Colonic mucosa (tissue), 4 donors: Measurements from ENCODE around the gene WDR20. TPM values are rescaled to one million over a fixed set of nuclear protein-coding genes. Genes with fewer than 3 reads are reported as not detected.

Experiments
- DNase-seq: peaks from one replicate; pipeline ENCODE4 v3.0.0-alpha.2; 2020
- H3K27ac ChIP-seq: fragments of 200-600 bp; one replicate; pipeline ENCODE4 v1.8.0; 2021
- H3K27me3 ChIP-seq: fragments of 200-600 bp; one replicate; pipeline ENCODE4 v1.8.0; 2021
- H3K36me3 ChIP-seq: fragments of 200-600 bp; one replicate; pipeline ENCODE4 v1.8.0; 2021
- H3K4me1 ChIP-seq: fragments of 200-600 bp; one replicate; pipeline ENCODE4 v1.8.0; 2021; ENCODE audit warnings: mild to moderate bottlenecking
- H3K4me3 ChIP-seq: fragments of 200-600 bp; one replicate; pipeline ENCODE4 v1.8.0; 2021
- H3K9ac ChIP-seq, 2 donors: one replicate each; pipeline ENCODE4 v1.7.0; 2013; ENCODE audit warnings: control low read depth in 2 of 2, low read depth in 2 of 2, low read length in 2 of 2
- H3K9me3 ChIP-seq: fragments of 200-600 bp; one replicate; pipeline ENCODE4 v1.8.0; 2021
- intact Hi-C: fragments of 100-400 bp; cut with DNase I; formaldehyde crosslinking; loops from one replicate; pipeline ENCODE4 v1.14.1; 2022
- total RNA-seq, 2 donors: library from RNA; stranded (reverse); fragmentation: NEBNext Ultra II Directional in 1 of 2; extraction: Animal tissue kit (Norgen Biotek cat#: 25700) in 1 of 2; gene quantifications; one replicate each; pipeline ENCODE4 v1.2.1, GENCODE V29; 2021
- TF ChIP-seq, protein P1 (sequence below): fragments of 200-600 bp; IDR thresholded peaks from one replicate; pipeline ENCODE4 v1.8.0; 2022; ENCODE audit warnings: antibody characterized with exemption, mild to moderate bottlenecking
- donor health status: healthy.
- donor health status: DM: no; HTN: no; CAD: no.
- donor health status: DM: no; HTN: no; CAD: no.

Gene WDR20
- total RNA-seq, 2 donors from 2014 or later: 30.0 to 31.2 TPM

DNA sequence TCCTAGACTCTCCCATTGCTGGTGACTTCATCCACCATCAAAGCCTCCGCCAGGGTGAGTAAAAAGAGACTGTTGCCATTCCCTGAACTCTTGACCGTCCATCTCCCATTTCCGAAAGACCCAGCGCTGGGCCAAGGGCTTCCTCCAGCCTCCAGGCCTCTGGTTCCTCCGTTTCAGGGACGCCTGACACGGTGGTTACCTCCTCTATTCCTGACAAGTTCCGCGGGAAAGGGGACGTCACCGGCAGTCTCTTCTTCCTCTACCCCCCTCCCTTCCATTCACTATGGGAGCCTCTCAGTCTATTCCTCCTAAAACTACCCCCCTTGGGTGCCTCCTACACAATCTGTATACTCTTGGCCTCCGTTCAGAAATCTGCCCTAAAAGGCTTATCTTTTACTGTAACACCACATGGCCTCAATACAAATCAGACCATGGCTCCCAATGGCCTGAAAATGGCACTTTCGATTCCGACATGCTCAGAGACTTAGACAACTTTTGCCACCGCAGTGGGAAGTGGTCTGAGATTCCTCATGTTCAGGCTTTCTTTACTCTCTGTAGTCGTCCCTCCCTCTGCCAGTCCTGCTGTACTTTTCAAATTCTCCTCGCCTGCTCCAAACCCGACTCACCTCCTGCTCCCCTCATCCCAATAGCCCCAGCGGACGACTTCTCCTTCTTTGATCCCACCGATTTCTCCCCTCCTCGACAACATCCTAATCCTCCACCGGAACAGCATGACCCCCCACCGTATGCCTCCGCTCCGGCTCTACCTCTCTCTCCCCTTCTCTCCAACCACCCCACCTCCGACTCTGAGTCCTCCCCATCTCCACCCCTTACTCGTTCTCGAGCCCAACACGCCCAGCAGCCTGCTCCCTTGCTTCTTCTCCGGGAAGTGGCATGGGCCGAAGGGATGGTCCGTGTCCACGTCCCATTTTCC is 94.9 kb downstream of the WDR20 start:
- Histone ChIP-seq H3K4me1 (no peaks in the 10 kb centered on the region), H3K9me3 (no peaks in the 10 kb centered on the region), H3K27ac (no peak overlapping the region), H3K27me3 (no peaks in the 10 kb centered on the region), H3K4me3 (no peak overlapping the region), H3K9ac (no peak overlapping the region), H3K36me3 (no peaks in the 10 kb centered on the region)
- DNase-seq: no peak
- intact Hi-C loops: loop anchor here (2.0 kb wide), 1 partner anchor 80 kb away; no protein-coding TSS in a partner anchor
- TF ChIP-seq, protein P1, sequence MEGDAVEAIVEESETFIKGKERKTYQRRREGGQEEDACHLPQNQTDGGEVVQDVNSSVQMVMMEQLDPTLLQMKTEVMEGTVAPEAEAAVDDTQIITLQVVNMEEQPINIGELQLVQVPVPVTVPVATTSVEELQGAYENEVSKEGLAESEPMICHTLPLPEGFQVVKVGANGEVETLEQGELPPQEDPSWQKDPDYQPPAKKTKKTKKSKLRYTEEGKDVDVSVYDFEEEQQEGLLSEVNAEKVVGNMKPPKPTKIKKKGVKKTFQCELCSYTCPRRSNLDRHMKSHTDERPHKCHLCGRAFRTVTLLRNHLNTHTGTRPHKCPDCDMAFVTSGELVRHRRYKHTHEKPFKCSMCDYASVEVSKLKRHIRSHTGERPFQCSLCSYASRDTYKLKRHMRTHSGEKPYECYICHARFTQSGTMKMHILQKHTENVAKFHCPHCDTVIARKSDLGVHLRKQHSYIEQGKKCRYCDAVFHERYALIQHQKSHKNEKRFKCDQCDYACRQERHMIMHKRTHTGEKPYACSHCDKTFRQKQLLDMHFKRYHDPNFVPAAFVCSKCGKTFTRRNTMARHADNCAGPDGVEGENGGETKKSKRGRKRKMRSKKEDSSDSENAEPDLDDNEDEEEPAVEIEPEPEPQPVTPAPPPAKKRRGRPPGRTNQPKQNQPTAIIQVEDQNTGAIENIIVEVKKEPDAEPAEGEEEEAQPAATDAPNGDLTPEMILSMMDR: no peak

DNA sequence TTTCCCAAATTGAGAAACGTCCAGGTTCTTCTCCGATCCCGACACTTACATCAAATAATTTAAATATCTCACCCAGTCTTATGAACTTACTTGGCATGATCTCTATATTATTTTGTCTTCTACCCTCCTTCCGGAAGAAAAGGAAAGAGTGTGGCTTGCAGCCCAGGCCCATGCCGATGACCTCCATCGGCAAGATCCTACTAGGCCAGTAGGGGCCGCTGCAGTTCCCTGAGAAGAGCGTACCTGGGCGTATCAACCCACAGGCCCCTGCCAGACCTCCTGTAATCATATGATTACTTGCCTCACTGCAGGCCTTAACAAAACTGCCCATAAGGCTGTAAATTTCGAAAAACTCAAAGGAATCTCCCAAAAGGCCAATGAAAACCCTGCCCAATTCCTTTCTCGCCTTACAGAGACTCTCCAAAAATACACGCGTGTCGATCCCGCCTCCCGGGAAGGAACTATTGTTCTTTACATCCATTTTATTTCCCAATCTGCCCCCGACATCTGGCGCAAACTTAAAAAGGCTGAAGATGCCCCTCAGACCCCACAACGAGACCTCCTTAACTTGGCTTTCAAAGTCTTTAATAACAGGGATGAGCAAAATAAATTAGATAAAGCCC is 95.7 kb downstream of the WDR20 start:
- Histone ChIP-seq H3K36me3 (no peaks in the 10 kb centered on the region), H3K4me3 (no peak overlapping the region), H3K27me3 (no peaks in the 10 kb centered on the region), H3K4me1 (no peaks in the 10 kb centered on the region), H3K9me3 (no peaks in the 10 kb centered on the region), H3K9ac (peak overlapping the region in 1 of 2 donors; percentile 41), H3K27ac (no peak overlapping the region)
- DNase-seq: peak; percentile 84
- intact Hi-C loops: loop anchor here (2.0 kb wide), 1 partner anchor 79 kb away; no protein-coding TSS in a partner anchor
- TF ChIP-seq, protein P1: peak; percentile 77

DNA sequence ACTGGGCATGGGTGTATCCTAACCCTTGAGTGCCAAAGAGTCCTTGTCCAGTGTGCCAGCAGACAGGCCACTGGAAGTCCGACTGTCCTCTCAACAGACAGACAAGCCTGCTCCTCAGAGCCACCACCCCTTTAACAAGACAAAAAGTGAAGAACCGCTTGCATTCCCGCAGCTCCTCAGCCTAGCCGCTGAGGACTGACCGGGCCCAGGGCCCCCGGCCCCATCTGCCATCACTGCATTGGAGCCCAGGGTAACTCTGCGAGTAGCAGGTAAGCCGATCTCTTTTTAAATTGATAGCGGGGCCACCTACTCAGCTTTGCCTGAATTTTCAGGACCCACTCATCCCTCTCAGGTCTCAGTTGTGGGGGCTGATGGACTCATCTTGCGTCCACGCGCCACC is 96.3 kb downstream of the WDR20 start:
- Histone ChIP-seq H3K27ac (no peak overlapping the region), H3K36me3 (no peaks in the 10 kb centered on the region), H3K4me3 (no peak overlapping the region), H3K9ac (no peak overlapping the region), H3K4me1 (no peaks in the 10 kb centered on the region), H3K9me3 (no peaks in the 10 kb centered on the region), H3K27me3 (no peaks in the 10 kb centered on the region)
- TF ChIP-seq, protein P1: no peak
- intact Hi-C loops: no loop called here
- DNase-seq: no peak

DNA sequence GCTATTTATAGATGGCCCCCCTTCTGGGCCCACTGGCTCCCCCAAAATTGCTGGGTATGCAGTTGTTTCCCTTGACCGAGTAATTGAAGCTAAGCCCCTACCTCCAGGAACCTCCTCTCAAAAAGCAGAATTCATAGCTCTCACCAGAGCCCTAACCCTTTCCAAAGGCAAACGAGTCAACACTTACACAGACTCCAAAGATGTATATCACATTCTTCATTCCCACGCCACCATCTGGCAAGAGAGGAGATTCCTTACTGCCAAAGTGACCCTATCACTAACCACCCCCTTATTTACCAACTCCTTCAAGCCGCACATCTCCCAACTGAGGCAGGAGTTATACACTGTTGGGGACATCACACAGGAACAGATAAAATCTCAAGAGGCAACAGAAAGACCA is 98.4 kb downstream of the WDR20 start:
- no peak overlapping the region for H3K4me3 ChIP-seq
- TF ChIP-seq, protein P1: no peak
- H3K9ac ChIP-seq: no peak overlapping the region
- no peaks in the 10 kb centered on the region for H3K27me3 ChIP-seq
- no peak for DNase-seq
- H3K9me3 ChIP-seq: no peaks in the 10 kb centered on the region
- no peaks in the 10 kb centered on the region for H3K36me3 ChIP-seq
- intact Hi-C loops: no loop called here
- H3K27ac ChIP-seq: no peak overlapping the region
- H3K4me1 ChIP-seq: no peaks in the 10 kb centered on the region

DNA sequence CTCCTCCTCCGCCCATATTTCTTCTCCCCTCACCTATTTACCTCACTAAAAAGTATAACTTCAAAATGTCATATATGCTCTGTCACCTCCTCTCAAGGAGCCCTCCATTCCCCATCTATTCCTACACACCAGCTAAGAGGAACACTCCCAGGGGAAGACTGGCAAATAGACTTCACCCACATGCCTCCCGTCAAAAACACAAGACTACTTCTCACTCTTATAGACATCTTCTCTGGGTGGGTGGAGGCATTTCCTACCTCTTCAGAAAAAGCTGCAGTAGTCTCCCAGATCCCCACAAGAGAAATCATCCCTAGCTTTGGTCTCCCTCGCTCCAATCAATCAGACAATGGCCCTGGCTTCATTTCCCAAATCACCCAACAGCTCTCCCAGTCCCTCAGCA is 99.1 kb downstream of the WDR20 start:
- Histone ChIP-seq H3K9me3 (no peaks in the 10 kb centered on the region), H3K4me3 (no peak overlapping the region), H3K9ac (no peak overlapping the region), H3K36me3 (no peaks in the 10 kb centered on the region), H3K27ac (no peak overlapping the region), H3K27me3 (no peaks in the 10 kb centered on the region), H3K4me1 (no peaks in the 10 kb centered on the region)
- no peak for DNase-seq
- TF ChIP-seq, protein P1: no peak
- intact Hi-C loops: no loop called here
